Measurements from ENCODE around the gene LRCOL1.
A peak's percentile ranks its signal among the peaks of the same experiment; 100 is the strongest.

LRCOL1 gene

DNA sequence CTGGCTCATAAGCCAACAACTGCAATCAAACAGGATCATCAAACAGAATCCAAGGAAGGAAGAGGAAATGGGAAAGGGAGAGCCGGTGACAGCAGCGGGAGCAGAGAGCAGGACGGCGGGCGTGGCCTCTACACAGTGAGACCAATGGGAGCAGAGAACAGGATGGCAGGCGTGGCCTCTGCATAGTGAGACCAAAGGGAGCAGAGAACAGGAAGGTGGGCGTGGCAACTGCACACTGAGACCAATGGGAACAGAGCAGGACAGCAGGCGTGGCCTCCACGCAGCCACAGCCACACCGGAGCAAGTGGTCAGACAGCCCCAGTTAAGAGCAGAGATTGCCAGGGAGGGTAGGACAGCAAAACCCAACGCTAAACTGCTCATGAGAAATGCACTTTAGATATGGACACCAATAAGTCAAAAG, 16.4 kb downstream of the LRCOL1 start:
- in situ Hi-C loops (cut with HindIII; ENCODE audit: low sequenced_read_pairs) = no loop called here
- no peak overlapping the region for H3K4me3 ChIP-seq (ENCODE audit: low read depth, low read length)
- TF ChIP-seq, protein P1, sequence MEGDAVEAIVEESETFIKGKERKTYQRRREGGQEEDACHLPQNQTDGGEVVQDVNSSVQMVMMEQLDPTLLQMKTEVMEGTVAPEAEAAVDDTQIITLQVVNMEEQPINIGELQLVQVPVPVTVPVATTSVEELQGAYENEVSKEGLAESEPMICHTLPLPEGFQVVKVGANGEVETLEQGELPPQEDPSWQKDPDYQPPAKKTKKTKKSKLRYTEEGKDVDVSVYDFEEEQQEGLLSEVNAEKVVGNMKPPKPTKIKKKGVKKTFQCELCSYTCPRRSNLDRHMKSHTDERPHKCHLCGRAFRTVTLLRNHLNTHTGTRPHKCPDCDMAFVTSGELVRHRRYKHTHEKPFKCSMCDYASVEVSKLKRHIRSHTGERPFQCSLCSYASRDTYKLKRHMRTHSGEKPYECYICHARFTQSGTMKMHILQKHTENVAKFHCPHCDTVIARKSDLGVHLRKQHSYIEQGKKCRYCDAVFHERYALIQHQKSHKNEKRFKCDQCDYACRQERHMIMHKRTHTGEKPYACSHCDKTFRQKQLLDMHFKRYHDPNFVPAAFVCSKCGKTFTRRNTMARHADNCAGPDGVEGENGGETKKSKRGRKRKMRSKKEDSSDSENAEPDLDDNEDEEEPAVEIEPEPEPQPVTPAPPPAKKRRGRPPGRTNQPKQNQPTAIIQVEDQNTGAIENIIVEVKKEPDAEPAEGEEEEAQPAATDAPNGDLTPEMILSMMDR (IDR thresholded peaks at IDR 0.05; ENCODE audit: low read depth, low read length, missing control alignments) = no peak
- peak; percentile 60 for DNase-seq (ENCODE audit: low read depth)

DNA sequence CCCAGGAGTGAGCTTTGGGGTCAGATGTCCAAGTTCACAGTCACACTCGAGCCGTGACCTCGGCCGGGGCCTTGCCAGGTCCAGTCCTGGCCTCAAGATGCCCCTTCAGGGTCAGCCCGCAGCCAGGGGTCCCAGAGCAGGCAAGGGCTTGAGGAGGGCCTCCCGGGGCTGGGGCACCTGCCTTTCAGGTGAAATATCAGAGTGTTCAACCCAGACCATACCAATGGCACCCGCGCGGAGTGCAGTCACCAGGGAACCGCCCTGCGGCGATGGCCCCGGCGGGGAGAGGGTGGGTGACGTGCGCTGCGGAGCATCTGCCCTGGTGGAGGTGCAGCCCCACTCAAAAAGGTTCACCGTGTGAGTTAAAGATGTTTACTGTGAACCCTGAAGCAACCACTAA, 16.9 kb downstream of the LRCOL1 start:
- no peak for DNase-seq (ENCODE audit: low read depth)
- TF ChIP-seq, protein P1 (IDR thresholded peaks at IDR 0.05; ENCODE audit: low read depth, low read length, missing control alignments) = no peak
- in situ Hi-C loops (cut with HindIII; ENCODE audit: low sequenced_read_pairs) = no loop called here
- H3K4me3 ChIP-seq (ENCODE audit: low read depth, low read length) = no peak overlapping the region

DNA sequence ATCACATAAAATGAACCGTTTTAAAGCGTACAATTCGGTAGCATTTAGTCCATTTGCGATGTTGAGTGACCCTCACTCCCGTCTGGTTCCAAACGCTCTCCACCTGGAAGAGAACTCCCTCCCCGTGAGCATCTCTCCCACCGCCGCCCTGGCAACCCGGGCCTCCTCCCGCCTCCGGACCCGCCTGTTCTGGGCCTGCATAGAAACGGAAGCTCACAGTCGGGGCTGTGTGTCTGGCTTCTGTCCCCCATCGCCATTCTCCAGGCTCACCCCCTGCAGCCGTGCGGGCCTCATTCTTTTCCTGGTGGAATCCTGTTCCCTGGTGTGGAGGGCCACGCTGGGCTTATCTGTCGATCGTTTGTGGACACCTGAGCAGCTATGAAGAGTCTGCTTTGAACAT, 17.3 kb downstream of the LRCOL1 start:
- no peak for DNase-seq (ENCODE audit: low read depth)
- in situ Hi-C loops (cut with HindIII; ENCODE audit: low sequenced_read_pairs) = no loop called here
- no peak overlapping the region for H3K4me3 ChIP-seq (ENCODE audit: low read depth, low read length)
- TF ChIP-seq, protein P1 (IDR thresholded peaks at IDR 0.05; ENCODE audit: low read depth, low read length, missing control alignments) = no peak

DNA sequence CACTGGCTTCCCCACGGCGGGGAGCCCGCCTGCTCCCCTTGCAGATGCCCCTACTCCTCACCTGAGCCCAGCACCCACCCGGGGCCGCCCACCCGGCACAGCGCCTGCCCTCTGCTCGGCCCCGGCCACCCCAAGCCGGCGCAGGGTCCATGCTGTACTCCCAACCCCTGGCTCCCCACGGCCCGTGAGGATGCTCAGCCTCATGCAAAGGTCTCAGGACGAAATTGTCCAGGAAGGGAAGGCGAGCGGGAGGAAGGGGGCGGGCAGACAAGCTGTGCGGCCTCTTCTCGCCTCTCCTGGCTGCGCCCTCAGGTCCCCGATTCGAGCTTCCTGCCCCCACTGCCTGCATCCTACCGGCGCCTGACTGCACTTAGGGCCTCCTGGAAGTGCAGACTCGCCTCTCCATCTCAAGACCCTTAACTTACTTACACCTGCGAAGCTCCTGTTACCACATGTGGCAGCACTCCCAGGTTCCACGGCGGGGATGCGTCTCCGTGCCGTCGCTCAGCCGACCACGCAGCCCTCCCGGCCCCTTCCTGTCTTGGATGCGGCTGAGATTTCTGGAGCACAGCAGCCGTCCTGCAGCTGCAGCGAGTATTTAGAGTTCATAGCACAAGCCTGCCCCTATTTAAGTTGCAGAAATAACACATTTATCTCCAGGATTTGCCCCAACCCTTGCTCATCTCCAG, 18.0 kb downstream of the LRCOL1 start:
- no peak overlapping the region for H3K4me3 ChIP-seq (ENCODE audit: low read depth, low read length)
- DNase-seq (ENCODE audit: low read depth) = no peak
- TF ChIP-seq, protein P1 (IDR thresholded peaks at IDR 0.05; ENCODE audit: low read depth, low read length, missing control alignments) = no peak
- in situ Hi-C loops (cut with HindIII; ENCODE audit: low sequenced_read_pairs) = no loop called here

DNA sequence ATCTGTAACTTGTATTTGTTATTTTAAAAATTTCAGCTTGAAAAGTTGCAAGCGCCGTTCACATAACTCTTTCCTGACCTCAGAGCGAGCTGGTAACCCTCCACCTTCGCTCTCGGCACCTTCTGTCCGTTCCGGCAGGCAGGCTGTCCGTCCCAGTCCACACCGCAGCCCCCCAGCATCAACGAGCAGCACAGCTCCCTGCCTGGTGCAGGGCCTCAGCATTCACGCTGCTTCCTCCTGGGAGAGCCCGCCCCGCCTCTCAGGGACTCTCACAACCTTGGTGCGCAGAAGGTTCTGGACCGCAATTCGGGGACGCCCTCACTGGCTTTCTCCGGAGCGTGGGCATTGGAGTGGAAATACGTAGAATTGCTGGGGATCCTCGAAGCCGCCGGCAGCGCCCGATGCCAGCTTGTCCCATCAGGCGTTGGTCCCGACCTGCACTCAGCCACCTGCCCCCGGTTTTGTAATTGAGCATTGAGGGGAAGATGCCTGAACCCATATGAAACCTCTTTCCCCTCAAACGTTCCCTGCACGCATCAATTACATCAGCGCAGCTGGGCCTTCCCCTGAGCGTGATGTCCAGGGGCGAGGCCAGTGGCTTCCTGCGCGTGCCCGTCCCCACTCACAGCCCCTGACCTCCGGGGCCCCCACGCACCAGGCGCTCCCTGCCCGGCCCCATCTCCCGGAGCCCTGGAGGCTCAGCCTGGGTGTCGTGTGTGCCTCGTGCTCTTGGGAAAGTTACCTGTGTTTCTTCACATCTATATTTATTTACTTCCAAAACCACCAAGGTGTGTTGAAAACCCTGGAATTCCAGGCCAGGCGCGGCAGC, 19.1 kb downstream of the LRCOL1 start:
- in situ Hi-C loops (cut with HindIII; ENCODE audit: low sequenced_read_pairs) = no loop called here
- DNase-seq (ENCODE audit: low read depth) = no peak
- no peak overlapping the region for H3K4me3 ChIP-seq (ENCODE audit: low read depth, low read length)
- TF ChIP-seq, protein P1 (IDR thresholded peaks at IDR 0.05; ENCODE audit: low read depth, low read length, missing control alignments) = no peak

DNA sequence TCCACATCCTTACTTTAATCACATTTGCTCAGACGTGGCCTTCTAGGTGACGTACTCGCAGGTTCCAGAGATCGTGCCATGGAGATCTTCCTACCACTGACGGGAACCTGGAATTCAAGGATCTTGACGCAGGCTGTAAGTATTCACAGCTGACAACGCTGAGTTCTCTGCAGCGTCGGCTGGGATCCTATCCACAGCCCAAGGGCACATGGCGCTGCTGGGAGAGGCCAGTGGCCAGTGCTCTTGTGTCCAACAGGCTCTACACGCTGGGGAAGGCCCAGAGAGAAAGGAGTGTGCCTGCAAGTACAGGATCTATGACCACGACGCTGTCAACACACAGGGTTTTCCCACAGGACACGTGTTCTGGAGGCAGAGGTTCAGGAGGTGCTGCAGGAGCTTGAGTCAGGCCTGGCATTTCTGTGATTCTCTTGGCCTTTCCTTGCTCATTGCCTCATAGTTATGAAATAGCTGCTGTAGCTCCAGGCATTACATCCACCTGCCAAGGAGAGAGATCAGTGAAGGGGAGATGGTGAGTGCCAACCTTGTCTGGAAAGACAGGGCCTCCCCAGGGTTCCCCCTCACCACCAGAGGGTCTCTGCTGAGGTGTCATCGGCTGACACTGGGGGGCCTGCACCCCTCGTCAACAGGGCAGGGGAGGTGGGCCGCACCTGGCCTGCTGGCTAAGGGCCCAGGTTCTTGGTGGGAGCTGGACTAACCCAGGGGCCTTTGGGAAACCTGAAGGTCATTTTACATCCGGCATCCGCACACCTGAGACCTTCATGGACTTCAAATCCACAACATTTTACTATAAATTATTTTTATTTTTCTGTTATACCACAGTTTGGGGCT, 21.3 kb downstream of the LRCOL1 start:
- DNase-seq (ENCODE audit: low read depth) = no peak
- TF ChIP-seq, protein P1 (IDR thresholded peaks at IDR 0.05; ENCODE audit: low read depth, low read length, missing control alignments) = no peak
- H3K4me3 ChIP-seq (ENCODE audit: low read depth, low read length) = no peak overlapping the region
- in situ Hi-C loops (cut with HindIII; ENCODE audit: low sequenced_read_pairs) = no loop called here
